Heart right ventricle (tissue), 16 donors: ENCODE measurements around the gene EPHA8. TPM values are rescaled to one million over a fixed set of nuclear protein-coding genes. Genes with fewer than 3 reads are reported as not detected.

ENCODE experiments used
- ATAC-seq, 8 donors: fragments of 200-7000 bp; cut with Tn5 transposase; one replicate each; pipeline ENCODE4 v1.9.1; 2020; ENCODE audit warnings: mild to moderate bottlenecking in 8 of 8, moderate library complexity in 8 of 8, moderate number of reproducible peaks in 1 of 8
- DNase-seq, 2 donors: peaks; one replicate each; pipeline ENCODE4 v3.0.0-alpha.2; 2020
- H3K27ac ChIP-seq, 10 donors: fragments of 200-600 bp; sonication (generic) in 2 of 10; one replicate each; pipeline versions ENCODE4 v1.5.0 to v1.8.0; 2020 to 2022; ENCODE audit warnings: mild to moderate bottlenecking in 3 of 10
- H3K27me3 ChIP-seq, 7 donors: fragments of 200-600 bp; one replicate each; pipeline ENCODE4 v1.8.0; 2021 to 2022; ENCODE audit warnings: mild to moderate bottlenecking in 2 of 7
- H3K36me3 ChIP-seq, 9 donors: fragments of 200-600 bp; sonication (generic) in 1 of 9; one replicate each; pipeline versions ENCODE4 v1.5.0 to v1.8.0; 2020 to 2022; ENCODE audit warnings: mild to moderate bottlenecking in 2 of 9
- H3K4me1 ChIP-seq, 9 donors: fragments of 200-600 bp; sonication (generic) in 1 of 9; one replicate each; pipeline versions ENCODE4 v1.5.0 to v1.8.0; 2020 to 2022; ENCODE audit warnings: mild to moderate bottlenecking in 4 of 9
- H3K4me3 ChIP-seq, 10 donors: fragments of 200-600 bp; sonication (generic) in 2 of 10; one replicate each; pipeline versions ENCODE4 v1.5.0 to v1.8.0; 2020 to 2022; ENCODE audit warnings: mild to moderate bottlenecking in 7 of 10, moderate library complexity in 2 of 10
- H3K9me3 ChIP-seq, 11 donors: fragments of 200-600 bp in 10 of 11; sonication (generic) in 2 of 11; one replicate each; pipeline versions ENCODE4 v1.5.0 to v1.8.0; 2013 to 2022; ENCODE audit warnings: mild to moderate bottlenecking in 2 of 11, control low read depth in 1 of 11, moderate library complexity in 1 of 11
- CTCF ChIP-seq, 9 donors: fragments of 200-600 bp; sonication (generic) in 2 of 9; IDR thresholded peaks; one replicate each; pipeline versions ENCODE4 v1.5.0 to v1.8.0; 2021 to 2022; ENCODE audit warnings: antibody characterized with exemption in 9 of 9, mild to moderate bottlenecking in 5 of 9, moderate library complexity in 1 of 9
- WGBS, 2 donors: extraction: QIAGEN DNeasy Blood & Tissue Kit; methylation state at CpG; one replicate each; pipeline ENCODE4 v1.1.7; 2013; ENCODE audit warnings: inconsistent platforms in 1 of 2; 5-methylcytosine and 5-hydroxymethylcytosine counted together
- intact Hi-C, 10 donors: fragments of 100-400 bp; cut with DNase I; formaldehyde crosslinking; loops; one replicate each; pipeline versions ENCODE4 v1.11.1 to v1.14.2; 2022
- polyA plus RNA-seq, 2 donors: library from polyadenylated mRNA; stranded (reverse); fragments of 200-250 nt; gene quantifications; one replicate each; pipeline ENCODE4 v1.2.3, GENCODE V29; 2013
- total RNA-seq, 10 donors: library from RNA; stranded (reverse); fragmentation: NEBNext Ultra II Directional in 3 of 10; extraction: Animal tissue kit (Norgen Biotek cat#: 25700) in 3 of 10; gene quantifications; one replicate each; pipeline versions ENCODE4 v1.2.1 to v1.2.4, GENCODE V29; 2021 to 2023
- donor health status: Arrhythmogenic right ventricular cardiomyopathy.
- donor health status: ischemic (EF 13 %, LVEDD 7.1; RV severe dilation, severe dysfunction).
- donor health status: healthy with polysubstance abuse.
- donor health status: DM: no; HTN: yes; CAD: no.
- donor health status: DM: no; HTN: no; CAD: no.
- donor health status: ischemic (EF 25% LVEDD 6.9; RV normal size, moderate dysfunction).
- donor health status: ischemic (EF 25% LVEDD 5.7; RV mildly dilated, moderate dysfunction).
- donor health status: healthy.
- donor health status: DM: yes; HTN: yes; CAD: no.
- donor health status: Ischemic cardiomyopathy.
- donor health status: ischemic (EF 35%, LVEDD 5.7; RV mildly dilated, moderate dysfunction).
- donor health status: nonischemic (EF 11% LVEDD 7.7; RV severe dilation, severe dysfunction).
- donor health status: DM: yes; HTN: yes; CAD: no.
- donor health status: PGD.
- donor health status: ischemic (EF 29% LVEDD 5.4; RV normal size, mild dysfunction).
- donor health status: nonischemic (EF 23%, LVEDD 6.1; RV moderate dilation, normal function).

The EPHA8 gene
- total and polyA plus RNA-seq, 12 donors: 0.12 to 0.30 TPM; not detected in 10

GRCh38 chr1:22628698-22629444, 65.6 kb downstream of the EPHA8 start:
- Histone ChIP-seq H3K27ac (no peak overlapping the region), H3K9me3 (no peaks in the 10 kb centered on the region), H3K36me3 (no peaks in the 10 kb centered on the region), H3K27me3 (peaks cover 0 to 79% (median 50%) of the 10 kb centered on the region in 7 donors), H3K4me1 (no peaks in the 10 kb centered on the region), H3K4me3 (no peak overlapping the region)
- DNase-seq: no peak
- WGBS, 2 donors: 39 to 44% methylated on average over 11 of the region's 11 CpGs
- intact Hi-C loops: no loop called here
- no peak for ATAC-seq
- TF ChIP-seq CTCF (IDR thresholded peaks at IDR 0.05): no peak

GRCh38 chr1:22629886-22630285, 66.6 kb downstream of the EPHA8 start:
- H3K27ac ChIP-seq: no peak overlapping the region
- no peak overlapping the region for H3K4me3 ChIP-seq
- intact Hi-C loops: loop anchor here in 3 of 10 donors (10.0 kb wide), 3 partner anchors 85 to 105 kb away; no protein-coding TSS in a partner anchor
- TF ChIP-seq CTCF (IDR thresholded peaks at IDR 0.05): no peak
- no peak for DNase-seq
- H3K27me3 ChIP-seq: peaks cover 0 to 72% (median 45%) of the 10 kb centered on the region in 7 donors
- H3K4me1 ChIP-seq: no peaks in the 10 kb centered on the region
- WGBS, 2 donors: 30 to 37% methylated on average over 2 of the region's 2 CpGs
- no peaks in the 10 kb centered on the region for H3K9me3 ChIP-seq
- H3K36me3 ChIP-seq: no peaks in the 10 kb centered on the region
- ATAC-seq: no peak

- WGBS, 2 donors: 82 to 89% methylated on average over 10 of the region's 10 CpGs
- no peak for DNase-seq
- Histone ChIP-seq H3K27me3 (peaks cover 0 to 56% (median 12%) of the 10 kb centered on the region in 7 donors), H3K27ac (no peak overlapping the region), H3K4me1 (peaks cover 0 to 4% (median 0%) of the 10 kb centered on the region in 9 donors), H3K36me3 (peaks cover 0 to 3% (median 0%) of the 10 kb centered on the region in 9 donors), H3K9me3 (no peaks in the 10 kb centered on the region), H3K4me3 (no peak overlapping the region)
- no peak for ATAC-seq
- no peak for TF ChIP-seq CTCF (IDR thresholded peaks at IDR 0.05)
- intact Hi-C loops: loop anchor here in 3 of 10 donors (10.0 kb wide), 3 partner anchors 89 to 109 kb away; no protein-coding TSS in a partner anchor
These were observed 70.6 kb downstream of the EPHA8 start for GRCh38 chr1:22633697-22634463.

- no peak for TF ChIP-seq CTCF (IDR thresholded peaks at IDR 0.05)
- H3K36me3 ChIP-seq: peaks cover 0 to 5% (median 0%) of the 10 kb centered on the region in 9 donors
- no peak overlapping the region for H3K4me3 ChIP-seq
- peaks cover 0 to 4% (median 0%) of the 10 kb centered on the region in 9 donors for H3K4me1 ChIP-seq
- peaks cover 0 to 56% (median 18%) of the 10 kb centered on the region in 7 donors for H3K27me3 ChIP-seq
- peak overlapping the region in 1 of 10 donors; percentile 40 for H3K27ac ChIP-seq
- peak in 2 of 8 donors; percentile 22 to 34 for ATAC-seq
- no peaks in the 10 kb centered on the region for H3K9me3 ChIP-seq
- DNase-seq: peak in 1 of 2 donors; percentile 33
- intact Hi-C loops: loop anchor here in 3 of 10 donors (10.0 kb wide), 3 partner anchors 91 to 111 kb away; no protein-coding TSS in a partner anchor
- WGBS, 2 donors: 61 to 63% methylated on average over 7 of the region's 7 CpGs
These were observed 72.1 kb downstream of the EPHA8 start for GRCh38 chr1:22635436-22635835.
